ENCODE measurements around the gene UBAC1.

- TF ChIP-seq EZH2 (IDR thresholded peaks at IDR 0.05) = no peak
- TF ChIP-seq POLR2AphosphoS5 (IDR thresholded peaks at IDR 0.05; ENCODE audit: borderline replicate concordance, low read depth, low read length) = no peak
- no peak for TF ChIP-seq FOXP2 (optimal IDR thresholded peaks at IDR 0.05; ENCODE audit: control extremely low read depth, extremely low read length, insufficient read depth)
Observed at GRCh38 chr9:135986605-135987004, 25.4 kb upstream of the UBAC1 start.

Measured in SK-N-MC (cell line).